ENCODE data around the gene GET4.

GET4 gene

GRCh38 chr7:910931-911431, 34.6 kb downstream of the GET4 start:
- in situ Hi-C loops (cut with HindIII; ENCODE audit: low sequenced_read_pairs) = no loop called here
- DNase-seq (ENCODE audit: low read depth) = no peak

GRCh38 chr7:911791-912480, 35.6 kb downstream of the GET4 start:
- H3K4me3 ChIP-seq (ENCODE audit: low read depth, low read length) = no peak overlapping the region
- DNase-seq (ENCODE audit: low read depth) = no peak
- TF ChIP-seq CTCF (IDR thresholded peaks at IDR 0.05; ENCODE audit: low read depth, low read length, missing control alignments) = no peak
- in situ Hi-C loops (cut with HindIII; ENCODE audit: low sequenced_read_pairs) = no loop called here

More at GRCh38 chr7:910931-911431, 34.6 kb downstream of the GET4 start:
- H3K4me3 ChIP-seq (ENCODE audit: low read depth, low read length) = no peak overlapping the region
- TF ChIP-seq CTCF (IDR thresholded peaks at IDR 0.05; ENCODE audit: low read depth, low read length, missing control alignments) = no peak

- no peak for DNase-seq (ENCODE audit: low read depth)
- H3K4me3 ChIP-seq (ENCODE audit: low read depth, low read length) = no peak overlapping the region
- no peak for TF ChIP-seq CTCF (IDR thresholded peaks at IDR 0.05; ENCODE audit: low read depth, low read length, missing control alignments)
- in situ Hi-C loops (cut with HindIII; ENCODE audit: low sequenced_read_pairs) = no loop called here
Observed at GRCh38 chr7:913736-914520, 37.6 kb downstream of the GET4 start.

GRCh38 chr7:914521-915194, 38.3 kb downstream of the GET4 start:
- in situ Hi-C loops (cut with HindIII; ENCODE audit: low sequenced_read_pairs) = no loop called here
- TF ChIP-seq CTCF (IDR thresholded peaks at IDR 0.05; ENCODE audit: low read depth, low read length, missing control alignments) = no peak

GRCh38 chr7:915291-916218, 39.2 kb downstream of the GET4 start:
- in situ Hi-C loops (cut with HindIII; ENCODE audit: low sequenced_read_pairs) = no loop called here
- H3K4me3 ChIP-seq (ENCODE audit: low read depth, low read length) = no peak overlapping the region
- TF ChIP-seq CTCF (IDR thresholded peaks at IDR 0.05; ENCODE audit: low read depth, low read length, missing control alignments) = no peak
- DNase-seq (ENCODE audit: low read depth) = no peak

More at GRCh38 chr7:914521-915194, 38.3 kb downstream of the GET4 start:
- DNase-seq (ENCODE audit: low read depth) = no peak
- no peak overlapping the region for H3K4me3 ChIP-seq (ENCODE audit: low read depth, low read length)
